Neural progenitor cell (in vitro differentiated cells): ENCODE measurements around the gene PER1.

Experiments
- CTCF ChIP-seq: fragments of 200-600 bp; sonication (generic); IDR thresholded peaks from 2 replicates; pipeline ENCODE4 v1.5.1; 2017; ENCODE audit warnings: antibody characterized with exemption, mild to moderate bottlenecking
- EZH2 ChIP-seq: fragments of 200-600 bp; sonication (generic); IDR thresholded peaks from 2 replicates; pipeline ENCODE4 v1.6.1; 2017; ENCODE audit warnings: antibody characterized with exemption, mild to moderate bottlenecking, moderate library complexity
- EZH2phosphoT487 ChIP-seq: fragments of 200-600 bp; sonication (generic); IDR thresholded peaks from 2 replicates; pipeline ENCODE4 v1.6.1; 2017; ENCODE audit warnings: antibody characterized with exemption

DNA sequence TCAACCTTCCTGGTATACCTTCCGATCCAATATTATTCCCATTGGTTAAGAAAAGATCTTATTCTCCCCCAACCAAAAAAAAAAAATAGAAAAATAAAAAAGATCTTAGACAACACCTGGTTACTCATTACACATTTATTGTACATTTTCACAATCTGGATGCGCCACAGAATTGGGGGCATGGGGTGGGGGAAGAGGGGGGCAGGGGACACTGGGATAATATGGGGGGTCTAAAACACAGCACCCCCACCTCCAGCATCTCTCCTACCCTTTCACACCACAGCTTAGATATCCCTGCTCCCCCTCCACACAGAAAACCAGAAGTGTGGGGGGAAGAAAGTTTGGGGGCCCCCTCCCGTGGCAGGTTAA lies 6.8 kb upstream of the PER1 start:
- TF ChIP-seq CTCF (no peak), EZH2phosphoT487 (no peak), EZH2 (no peak)
